HCT116 (cell line): ENCODE measurements around the gene DYRK1B.
"Not testable (repeated sequence)": the region's sequence is repeated elsewhere in the genome, so short reads cannot be mapped to it uniquely, and the experiment has no call there.

Source experiments
- EGR1 ChIP-seq: IDR thresholded peaks from 2 replicates; pipeline ENCODE4 v1.6.1; 2012; ENCODE audit warnings: low read depth
- EZH2 ChIP-seq: fragments of 200-600 bp; sonication (generic); IDR thresholded peaks from 2 replicates; pipeline ENCODE4 v1.6.1; 2017; ENCODE audit warnings: antibody characterized with exemption, mixed run types
- EZH2phosphoT487 ChIP-seq: fragments of 200-600 bp; IDR thresholded peaks from 2 replicates; pipeline ENCODE4 v1.6.1; 2018; ENCODE audit warnings: antibody characterized with exemption, borderline replicate concordance
- JUND ChIP-seq: IDR thresholded peaks from 2 replicates; pipeline ENCODE4 v1.6.1; 2012
- POLR2A ChIP-seq: IDR thresholded peaks from 2 replicates; pipeline ENCODE4 v1.7.0; 2011; ENCODE audit warnings: borderline replicate concordance; ENCODE audit not compliant: insufficient read depth, insufficient read length; ENCODE audit errors: extremely low read depth
- SRF ChIP-seq: IDR thresholded peaks from 2 replicates; pipeline ENCODE4 v1.6.1; 2012; ENCODE audit warnings: low read depth
- YY1 ChIP-seq: IDR thresholded peaks from 2 replicates; pipeline ENCODE4 v1.6.1; 2011; ENCODE audit warnings: low read length, low read depth, moderate library complexity, mild to moderate bottlenecking; ENCODE audit not compliant: insufficient replicate concordance; ENCODE audit errors: extremely low read depth
- ZFX ChIP-seq: fragments of 450-650 bp; IDR thresholded peaks from 2 replicates; pipeline ENCODE4 v1.6.1; 2017
- TF ChIP-seq, protein P1 (sequence below): IDR thresholded peaks from 2 replicates; pipeline ENCODE4 v1.6.1; 2012
- TF ChIP-seq, protein P2 (sequence below): IDR thresholded peaks from 2 replicates; pipeline ENCODE4 v1.6.1; 2011; ENCODE audit warnings: mild to moderate bottlenecking, low read length, moderate library complexity; ENCODE audit not compliant: insufficient replicate concordance; ENCODE audit errors: extremely low read depth
- TF ChIP-seq, protein P3 (sequence below): IDR thresholded peaks from 2 replicates; pipeline ENCODE4 v1.6.1; 2012
- TF ChIP-seq, protein P4 (sequence below), 3 experiments: fragments of 200-600 bp in 1 of 3; sonication (generic) in 1 of 3; IDR thresholded peaks in 2 of 3; conservative IDR thresholded peaks in 1 of 3; 2 replicates each; pipeline ENCODE4 v1.5.1; 2012 to 2017; ENCODE audit warnings: low read depth in 2 of 3, low read length in 2 of 3, antibody characterized with exemption in 1 of 3, borderline replicate concordance in 1 of 3, control low read depth in 1 of 3, mild to moderate bottlenecking in 1 of 3, mixed read lengths in 1 of 3, mixed run types in 1 of 3, moderate library complexity in 1 of 3; ENCODE audit not compliant: insufficient read depth in 1 of 3

DNA sequence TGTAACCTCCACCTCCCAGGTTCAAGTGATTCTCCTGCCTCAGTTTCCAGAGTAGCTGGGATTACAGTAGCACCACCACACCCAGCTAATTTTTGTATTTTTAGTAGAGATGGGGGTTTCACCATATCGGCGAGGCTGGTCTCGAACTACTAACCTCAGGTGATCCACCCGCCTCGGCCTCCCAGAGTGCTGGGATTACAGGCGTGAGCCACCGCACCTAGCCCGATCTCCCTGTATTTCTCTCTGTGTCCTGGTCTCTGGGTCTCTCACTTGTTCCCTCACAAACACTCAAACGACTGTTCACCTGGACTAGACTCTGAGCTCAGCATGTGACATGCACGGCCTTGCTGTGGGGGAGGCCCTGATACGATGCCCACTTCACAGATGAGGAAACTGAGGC lies 44.9 kb upstream of the DYRK1B start:
- TF ChIP-seq, protein P1, sequence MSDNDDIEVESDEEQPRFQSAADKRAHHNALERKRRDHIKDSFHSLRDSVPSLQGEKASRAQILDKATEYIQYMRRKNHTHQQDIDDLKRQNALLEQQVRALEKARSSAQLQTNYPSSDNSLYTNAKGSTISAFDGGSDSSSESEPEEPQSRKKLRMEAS = not testable (repeated sequence)
- TF ChIP-seq POLR2A, EZH2, JUND, ZFX, EGR1, EZH2phosphoT487, YY1, SRF: not testable (repeated sequence)
- TF ChIP-seq, protein P2, sequence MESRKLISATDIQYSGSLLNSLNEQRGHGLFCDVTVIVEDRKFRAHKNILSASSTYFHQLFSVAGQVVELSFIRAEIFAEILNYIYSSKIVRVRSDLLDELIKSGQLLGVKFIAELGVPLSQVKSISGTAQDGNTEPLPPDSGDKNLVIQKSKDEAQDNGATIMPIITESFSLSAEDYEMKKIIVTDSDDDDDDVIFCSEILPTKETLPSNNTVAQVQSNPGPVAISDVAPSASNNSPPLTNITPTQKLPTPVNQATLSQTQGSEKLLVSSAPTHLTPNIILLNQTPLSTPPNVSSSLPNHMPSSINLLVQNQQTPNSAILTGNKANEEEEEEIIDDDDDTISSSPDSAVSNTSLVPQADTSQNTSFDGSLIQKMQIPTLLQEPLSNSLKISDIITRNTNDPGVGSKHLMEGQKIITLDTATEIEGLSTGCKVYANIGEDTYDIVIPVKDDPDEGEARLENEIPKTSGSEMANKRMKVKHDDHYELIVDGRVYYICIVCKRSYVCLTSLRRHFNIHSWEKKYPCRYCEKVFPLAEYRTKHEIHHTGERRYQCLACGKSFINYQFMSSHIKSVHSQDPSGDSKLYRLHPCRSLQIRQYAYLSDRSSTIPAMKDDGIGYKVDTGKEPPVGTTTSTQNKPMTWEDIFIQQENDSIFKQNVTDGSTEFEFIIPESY = not testable (repeated sequence)
- TF ChIP-seq, protein P3, sequence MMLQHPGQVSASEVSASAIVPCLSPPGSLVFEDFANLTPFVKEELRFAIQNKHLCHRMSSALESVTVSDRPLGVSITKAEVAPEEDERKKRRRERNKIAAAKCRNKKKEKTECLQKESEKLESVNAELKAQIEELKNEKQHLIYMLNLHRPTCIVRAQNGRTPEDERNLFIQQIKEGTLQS = not testable (repeated sequence)
- TF ChIP-seq, protein P4, sequence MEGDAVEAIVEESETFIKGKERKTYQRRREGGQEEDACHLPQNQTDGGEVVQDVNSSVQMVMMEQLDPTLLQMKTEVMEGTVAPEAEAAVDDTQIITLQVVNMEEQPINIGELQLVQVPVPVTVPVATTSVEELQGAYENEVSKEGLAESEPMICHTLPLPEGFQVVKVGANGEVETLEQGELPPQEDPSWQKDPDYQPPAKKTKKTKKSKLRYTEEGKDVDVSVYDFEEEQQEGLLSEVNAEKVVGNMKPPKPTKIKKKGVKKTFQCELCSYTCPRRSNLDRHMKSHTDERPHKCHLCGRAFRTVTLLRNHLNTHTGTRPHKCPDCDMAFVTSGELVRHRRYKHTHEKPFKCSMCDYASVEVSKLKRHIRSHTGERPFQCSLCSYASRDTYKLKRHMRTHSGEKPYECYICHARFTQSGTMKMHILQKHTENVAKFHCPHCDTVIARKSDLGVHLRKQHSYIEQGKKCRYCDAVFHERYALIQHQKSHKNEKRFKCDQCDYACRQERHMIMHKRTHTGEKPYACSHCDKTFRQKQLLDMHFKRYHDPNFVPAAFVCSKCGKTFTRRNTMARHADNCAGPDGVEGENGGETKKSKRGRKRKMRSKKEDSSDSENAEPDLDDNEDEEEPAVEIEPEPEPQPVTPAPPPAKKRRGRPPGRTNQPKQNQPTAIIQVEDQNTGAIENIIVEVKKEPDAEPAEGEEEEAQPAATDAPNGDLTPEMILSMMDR (IDR thresholded peaks at IDR 0.05 in 2 of 3, conservative IDR thresholded peaks at IDR 0.05 in 1 of 3; ENCODE audit: borderline replicate concordance in 1 of 3, insufficient read depth in 1 of 3, low read depth in 2 of 3, low read length in 2 of 3) = not testable (repeated sequence)
